Measurements from ENCODE around the gene CAPN3.
"Not testable (repeated sequence)": the region's sequence is repeated elsewhere in the genome, so short reads cannot be mapped to it uniquely, and the experiment has no call there.

Gene CAPN3

GRCh38 chr15:42331235-42331634, 28.1 kb upstream of the CAPN3 start:
- TF ChIP-seq OSR1 (CRISPR knock-in tag; IDR thresholded peaks at IDR 0.05): no peak
- TF ChIP-seq ZFP30 (CRISPR knock-in tag; IDR thresholded peaks at IDR 0.05): no peak
- no peak for TF ChIP-seq TOX (CRISPR knock-in tag; IDR thresholded peaks at IDR 0.05; ENCODE audit: borderline replicate concordance)
- no peak for TF ChIP-seq ARNTL (CRISPR knock-in tag; IDR thresholded peaks at IDR 0.05; ENCODE audit: borderline replicate concordance, low read depth)
- no peak for TF ChIP-seq ZNF565 (CRISPR knock-in tag; conservative IDR thresholded peaks at IDR 0.05; ENCODE audit: low read depth)
- TF ChIP-seq ESRRG (CRISPR knock-in tag; IDR thresholded peaks at IDR 0.05): no peak
- no peak for TF ChIP-seq CSDC2 (CRISPR knock-in tag; IDR thresholded peaks at IDR 0.05)
- TF ChIP-seq CREB5 (CRISPR knock-in tag; IDR thresholded peaks at IDR 0.05; ENCODE audit: low read depth): no peak
- no peak for TF ChIP-seq POU6F1 (CRISPR knock-in tag; IDR thresholded peaks at IDR 0.05; ENCODE audit: borderline replicate concordance, low read depth)
- ATAC-seq: peak; percentile 93

- no peak for ATAC-seq
These were observed 27.0 kb upstream of the CAPN3 start for GRCh38 chr15:42332331-42332730.

GRCh38 chr15:42335074-42335473, 24.2 kb upstream of the CAPN3 start:
- TF ChIP-seq ZC3H10 (CRISPR knock-in tag; IDR thresholded peaks at IDR 0.05) (no peak), TSHZ2 (CRISPR knock-in tag; IDR thresholded peaks at IDR 0.05) (no peak), ARNTL (CRISPR knock-in tag; IDR thresholded peaks at IDR 0.05; ENCODE audit: borderline replicate concordance, low read depth) (no peak), CSDC2 (CRISPR knock-in tag; IDR thresholded peaks at IDR 0.05) (no peak), ZNF8 (CRISPR knock-in tag; IDR thresholded peaks at IDR 0.05) (no peak), TCF4 (CRISPR knock-in tag; IDR thresholded peaks at IDR 0.05; ENCODE audit: borderline replicate concordance) (no peak), ZNF70 (CRISPR knock-in tag; IDR thresholded peaks at IDR 0.05) (no peak), PATZ1 (CRISPR knock-in tag; IDR thresholded peaks at IDR 0.05; ENCODE audit: borderline replicate concordance) (no peak), ZFP3 (CRISPR knock-in tag; IDR thresholded peaks at IDR 0.05) (no peak)
- ATAC-seq: no peak

More at GRCh38 chr15:42332331-42332730, 27.0 kb upstream of the CAPN3 start:
- TF ChIP-seq PPARA (CRISPR knock-in tag; IDR thresholded peaks at IDR 0.05; ENCODE audit: borderline replicate concordance) (no peak), PATZ1 (CRISPR knock-in tag; IDR thresholded peaks at IDR 0.05; ENCODE audit: borderline replicate concordance) (no peak), RARB (CRISPR knock-in tag; IDR thresholded peaks at IDR 0.05) (no peak), ZNF565 (CRISPR knock-in tag; conservative IDR thresholded peaks at IDR 0.05; ENCODE audit: low read depth) (no peak), ZFP30 (CRISPR knock-in tag; IDR thresholded peaks at IDR 0.05) (no peak), ESRRG (CRISPR knock-in tag; IDR thresholded peaks at IDR 0.05) (no peak), OSR1 (CRISPR knock-in tag; IDR thresholded peaks at IDR 0.05) (no peak)

GRCh38 chr15:42336650-42337049, 22.7 kb upstream of the CAPN3 start:
- ATAC-seq: not testable (repeated sequence)
